SH-SY5Y (cell line): ENCODE results near the gene OBSCN.

Experiments
- GATA2 ChIP-seq: IDR thresholded peaks from 2 replicates; pipeline ENCODE4 v1.6.1; 2011; ENCODE audit warnings: mild to moderate bottlenecking, low read depth, low read length
- GATA3 ChIP-seq: IDR thresholded peaks from 2 replicates; pipeline ENCODE4 v1.6.1; 2011; ENCODE audit warnings: low read depth, mild to moderate bottlenecking, low read length, moderate library complexity

DNA sequence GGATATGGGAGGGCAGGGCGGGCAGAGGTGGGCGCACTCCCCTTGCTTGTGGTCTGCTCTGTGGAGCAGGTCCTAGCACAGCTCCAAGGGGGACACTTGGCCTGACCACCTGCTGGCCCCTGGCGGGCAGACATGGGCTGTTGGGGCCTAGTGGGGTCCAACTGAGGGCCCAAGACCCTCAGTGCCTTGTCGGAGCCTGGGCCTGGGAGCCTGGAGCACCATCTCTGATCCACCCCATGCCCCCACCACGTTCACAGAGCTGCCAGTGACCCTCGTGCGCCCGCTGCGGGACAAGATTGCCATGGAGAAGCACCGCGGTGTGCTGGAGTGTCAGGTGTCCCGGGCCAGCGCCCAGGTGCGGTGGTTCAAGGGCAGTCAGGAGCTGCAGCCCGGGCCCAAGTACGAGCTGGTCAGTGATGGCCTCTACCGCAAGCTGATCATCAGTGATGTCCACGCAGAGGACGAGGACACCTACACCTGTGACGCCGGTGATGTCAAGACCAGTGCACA, 70.6 kb downstream of the OBSCN start:
- TF ChIP-seq GATA2 (no peak), GATA3 (no peak)
